GM23338 (cell line): ENCODE results near the gene DMRTA2. TPM values are rescaled to one million over a fixed set of nuclear protein-coding genes. Genes with fewer than 3 reads are reported as not detected.

ENCODE experiments used
- ATAC-seq: fragments of 200-7000 bp; cut with Tn5 transposase; 3 replicates; pipeline ENCODE4 v1.9.1; 2020
- DNase-seq: peaks from one replicate; pipeline ENCODE4 v3.0.0-alpha.2; 2015; ENCODE audit warnings: low spot score
- H2AFZ ChIP-seq: fragments of 200-600 bp; sonication (generic); 2 replicates; pipeline ENCODE4 v1.8.0; 2016; ENCODE audit warnings: antibody characterized with exemption, mild to moderate bottlenecking, moderate library complexity
- H3F3A ChIP-seq: fragments of 200-600 bp; sonication (generic); replicated peaks from 2 replicates; pipeline ENCODE4 v1.8.0; 2017; ENCODE audit warnings: antibody characterized with exemption, mixed run types, low read depth
- H3K27ac ChIP-seq: fragments of 200-600 bp; sonication (generic); 2 replicates; pipeline ENCODE4 v1.6.1; 2016; ENCODE audit warnings: low read depth
- H3K27me3 ChIP-seq: fragments of 200-600 bp; sonication (generic); 2 replicates; pipeline ENCODE4 v1.8.0; 2016; ENCODE audit warnings: mild to moderate bottlenecking, mixed run types, moderate library complexity; ENCODE audit not compliant: insufficient read depth
- H3K36me3 ChIP-seq: fragments of 200-600 bp; sonication (generic); 2 replicates; pipeline ENCODE4 v1.8.0; 2016; ENCODE audit warnings: mild to moderate bottlenecking; ENCODE audit not compliant: insufficient read depth
- H3K4me1 ChIP-seq: fragments of 200-600 bp; sonication (generic); 2 replicates; pipeline ENCODE4 v1.8.0; 2016; ENCODE audit warnings: mild to moderate bottlenecking, moderate library complexity; ENCODE audit not compliant: insufficient read depth
- H3K4me2 ChIP-seq: fragments of 200-600 bp; sonication (generic); 2 replicates; pipeline ENCODE4 v1.7.1; 2017; ENCODE audit warnings: mixed run types
- H3K4me3 ChIP-seq: fragments of 200-600 bp; sonication (generic); 2 replicates; pipeline ENCODE4 v1.6.1; 2016; ENCODE audit warnings: mixed run types
- H3K79me2 ChIP-seq: fragments of 200-600 bp; sonication (generic); replicated peaks from 2 replicates; pipeline ENCODE4 v1.8.0; 2017; ENCODE audit warnings: mild to moderate bottlenecking; ENCODE audit not compliant: insufficient read depth
- H3K9me2 ChIP-seq: fragments of 200-600 bp; sonication (generic); 2 replicates; pipeline ENCODE4 v1.8.0; 2017; ENCODE audit not compliant: insufficient read depth
- H4K20me1 ChIP-seq: fragments of 200-600 bp; sonication (generic); replicated peaks from 2 replicates; pipeline ENCODE4 v1.8.0; 2017; ENCODE audit warnings: mild to moderate bottlenecking; ENCODE audit not compliant: insufficient read depth
- H3K27ac Mint-ChIP-seq: 2 replicates; pipeline ENCODE4 v1.8.0; 2020; ENCODE audit warnings: inconsistent platforms, mild to moderate bottlenecking, moderate library complexity, mixed read lengths
- H3K27me3 Mint-ChIP-seq: 3 replicates; pipeline ENCODE4 v1.8.0; 2022; ENCODE audit warnings: low read depth, mild to moderate bottlenecking, moderate library complexity, mixed read lengths, inconsistent platforms; ENCODE audit not compliant: insufficient read depth, poor library complexity
- H3K36me3 Mint-ChIP-seq: 3 replicates; pipeline ENCODE4 v1.8.0; 2021; ENCODE audit warnings: low read depth, mild to moderate bottlenecking, inconsistent platforms, moderate library complexity, mixed read lengths
- H3K4me1 Mint-ChIP-seq: 3 replicates; pipeline ENCODE4 v1.8.0; 2020; ENCODE audit warnings: mild to moderate bottlenecking, inconsistent platforms, mixed read lengths
- H3K4me3 Mint-ChIP-seq: 3 replicates; pipeline ENCODE4 v1.8.0; 2021; ENCODE audit warnings: moderate library complexity, mild to moderate bottlenecking, inconsistent platforms, mixed read lengths
- H3K9me3 Mint-ChIP-seq: 3 replicates; pipeline ENCODE4 v1.8.0; 2020; ENCODE audit warnings: moderate library complexity, mild to moderate bottlenecking, inconsistent platforms, mixed read lengths
- CREB1 ChIP-seq: fragments of 250-450 bp; sonication (Bioruptor Pico); IDR thresholded peaks from 2 replicates; pipeline ENCODE4 v1.5.0; 2020; ENCODE audit warnings: low read depth, mild to moderate bottlenecking, moderate library complexity
- CTCF ChIP-seq, 2 experiments: fragments of 200-600 bp in 1 of 2; sonication (generic) in 1 of 2; conservative IDR thresholded peaks; 2 replicates each; pipeline versions ENCODE4 v1.5.1 to v1.6.1; 2016 to 2017; ENCODE audit warnings: antibody characterized with exemption in 2 of 2, low read depth in 2 of 2, mild to moderate bottlenecking in 2 of 2, moderate library complexity in 1 of 2
- ETS1 ChIP-seq: IDR thresholded peaks from 2 replicates; pipeline ENCODE4 v1.6.1; 2016; ENCODE audit warnings: antibody characterized with exemption
- EZH2 ChIP-seq: fragments of 200-600 bp; sonication (generic); IDR thresholded peaks from one replicate; pipeline ENCODE4 v1.8.0; 2017; ENCODE audit warnings: antibody characterized with exemption, mild to moderate bottlenecking, low read depth; ENCODE audit not compliant: unreplicated experiment
- EZH2phosphoT487 ChIP-seq: fragments of 200-600 bp; sonication (generic); IDR thresholded peaks from one replicate; pipeline ENCODE4 v1.8.1; 2018; ENCODE audit warnings: antibody characterized with exemption; ENCODE audit not compliant: unreplicated experiment
- JUNB ChIP-seq: IDR thresholded peaks from one replicate; pipeline ENCODE4 v1.6.1; 2016; ENCODE audit warnings: antibody characterized with exemption; ENCODE audit not compliant: unreplicated experiment
- NANOG ChIP-seq: IDR thresholded peaks from 2 replicates; pipeline ENCODE4 v1.6.1; 2016; ENCODE audit warnings: antibody characterized with exemption, borderline replicate concordance
- POLR2AphosphoS5 ChIP-seq: IDR thresholded peaks from 2 replicates; pipeline ENCODE4 v1.6.1; 2016; ENCODE audit warnings: antibody characterized with exemption, low read depth
- REST ChIP-seq: IDR thresholded peaks from one replicate; pipeline ENCODE4 v1.6.1; 2018; ENCODE audit warnings: antibody characterized with exemption; ENCODE audit not compliant: unreplicated experiment
- STAT1 ChIP-seq: IDR thresholded peaks from one replicate; pipeline ENCODE4 v1.6.1; 2016; ENCODE audit warnings: antibody characterized with exemption; ENCODE audit not compliant: unreplicated experiment
- ZNF114 ChIP-seq: fragments of 250-450 bp; sonication (Bioruptor Pico); IDR thresholded peaks from 2 replicates; pipeline ENCODE4 v1.5.0; 2020; ENCODE audit warnings: mild to moderate bottlenecking, moderate library complexity
- ZNF331 ChIP-seq: fragments of 250-450 bp; sonication (Bioruptor Pico); IDR thresholded peaks from 2 replicates; pipeline ENCODE4 v1.5.0; 2020; ENCODE audit warnings: low read depth, mild to moderate bottlenecking, moderate library complexity
- polyA plus RNA-seq: library from polyadenylated mRNA; unstranded; fragments of >200 nt; fragmentation: Nextera tagmentation; extraction: Ambion mirVana; gene quantifications from 2 replicates; pipeline ENCODE4 v1.2.1, GENCODE V29; 2016
- total RNA-seq: library from RNA; depleted of rRNA; stranded (reverse); fragments of >200 nt; shearing (Covaris generic); gene quantifications from 2 replicates; pipeline ENCODE4 v1.2.3, GENCODE V29; 2014

The DMRTA2 gene
- total and polyA plus RNA-seq, 2 experiments from 2014 or later: 0.07 TPM; not detected in 1

- Mint-ChIP-seq H3K27me3 (no peaks in the 10 kb centered on the region), H3K9me3 (no peaks in the 10 kb centered on the region), H3K4me3 (no peak overlapping the region), H3K27ac (no peak overlapping the region), H3K4me1 (no peaks in the 10 kb centered on the region; the same call in 1 of the 3 replicates), H3K36me3 (no peaks in the 10 kb centered on the region)
- Histone ChIP-seq H3K4me2 (no peak overlapping the region), H3K27me3 (no peaks in the 10 kb centered on the region), H3K36me3 (no peaks in the 10 kb centered on the region), H3K79me2 (no peaks in the 10 kb centered on the region), H3F3A (no peaks in the 10 kb centered on the region), H2AFZ (no peak overlapping the region), H4K20me1 (no peaks in the 10 kb centered on the region; the same call in 1 of the 2 replicates), H3K4me1 (no peaks in the 10 kb centered on the region), H3K4me3 (no peak overlapping the region), H3K27ac (no peak overlapping the region), H3K9me2 (no peaks in the 10 kb centered on the region)
- ATAC-seq (no peak), DNase-seq (no peak)
- TF ChIP-seq JUNB (no peak), STAT1 (no peak), NANOG (no peak)
These were observed 24.7 kb upstream of the DMRTA2 start for GRCh38 chr1:50447961-50448360.

GRCh38 chr1:50441183-50441582 is 17.9 kb upstream of the DMRTA2 start:
- DNase-seq: no peak
- H3K27me3 ChIP-seq: no peaks in the 10 kb centered on the region
- H3K9me2 ChIP-seq: no peaks in the 10 kb centered on the region
- no peaks in the 10 kb centered on the region for H3F3A ChIP-seq
- no peaks in the 10 kb centered on the region for H4K20me1 ChIP-seq
- no peak for ATAC-seq
- Mint-ChIP-seq H3K4me1 (no peaks in the 10 kb centered on the region; the same call in 2 of the 3 replicates), H3K36me3 (no peaks in the 10 kb centered on the region; the same call in 2 of the 3 replicates), H3K4me3 (no peak overlapping the region), H3K27ac (no peak overlapping the region), H3K9me3 (no peaks in the 10 kb centered on the region), H3K27me3 (no peaks in the 10 kb centered on the region)
- H3K27ac ChIP-seq: no peak overlapping the region
- no peak overlapping the region for H3K4me3 ChIP-seq
- H3K4me2 ChIP-seq: no peak overlapping the region
- no peaks in the 10 kb centered on the region for H3K79me2 ChIP-seq
- no peaks in the 10 kb centered on the region; the same call in 1 of the 2 replicates for H3K36me3 ChIP-seq
- no peaks in the 10 kb centered on the region for H3K4me1 ChIP-seq
- no peak overlapping the region for H2AFZ ChIP-seq
- TF ChIP-seq POLR2AphosphoS5 (no peak), REST (no peak), ZNF114 (CRISPR knock-in tag) (no peak), STAT1 (no peak), CREB1 (CRISPR knock-in tag) (no peak), ZNF331 (CRISPR knock-in tag) (no peak), EZH2 (no peak), ETS1 (no peak), EZH2phosphoT487 (no peak), JUNB (no peak), CTCF (conservative IDR thresholded peaks at IDR 0.05; ENCODE audit: low read depth in 2 of 2) (no peak), NANOG (no peak)
